NB4 (cell line): ENCODE results near the gene CCDC120.

Source experiments
- CTCF ChIP-seq: IDR thresholded peaks from one replicate; pipeline ENCODE4 v1.5.1; 2012; ENCODE audit warnings: low read depth, low read length
- MYC ChIP-seq: IDR thresholded peaks from 2 replicates; pipeline ENCODE4 v1.6.1; 2011; ENCODE audit warnings: low read depth, low read length

- 0 out of 2 replicates have a peak, but pooled peaks have one; percentile 1 for TF ChIP-seq MYC
- TF ChIP-seq CTCF, result peak; percentile 31
Measured at GRCh38 chrX:49043220-49043986, 15.4 kb upstream of the CCDC120 start, which contains the start of gene TFE3.
